Coronary artery (tissue), 2 donors: ENCODE measurements around the gene SLC25A47.

Source experiments
- DNase-seq: peaks from one replicate; pipeline ENCODE4 v3.0.0-alpha.2; 2017; ENCODE audit warnings: low spot score
- H3K27ac ChIP-seq, 2 donors: fragments of 200-600 bp; sonication (generic); one replicate each; pipeline ENCODE4 v1.5.1; 2016 to 2019
- H3K4me3 ChIP-seq: fragments of 200-600 bp; sonication (generic); 2 replicates; pipeline ENCODE4 v1.5.1; 2016; ENCODE audit warnings: mild to moderate bottlenecking, moderate library complexity
- TF ChIP-seq, protein P1 (sequence below): fragments of 200-600 bp; sonication (generic); IDR thresholded peaks from one replicate; pipeline ENCODE4 v1.5.1; 2019; ENCODE audit warnings: antibody characterized with exemption

Gene SLC25A47

DNA sequence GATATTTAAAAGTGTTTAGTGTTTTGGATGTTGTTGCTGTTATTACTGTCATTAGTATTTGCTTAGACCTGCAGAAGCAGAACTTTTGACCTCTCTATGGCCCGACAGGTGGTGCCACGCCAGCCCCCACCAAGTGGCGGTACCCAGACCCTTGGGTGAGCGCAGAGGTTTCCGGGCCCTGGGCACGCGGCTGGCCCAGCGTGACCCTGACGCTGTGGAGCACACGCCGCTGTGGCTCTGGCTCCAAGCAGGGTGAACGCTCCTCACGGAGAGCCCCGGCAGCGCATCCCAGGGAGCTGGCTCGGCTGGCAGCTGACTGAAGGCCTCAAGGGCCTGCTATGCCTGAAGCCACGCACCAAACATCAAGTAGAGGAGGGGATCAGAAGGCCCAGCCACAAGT, 22.6 kb downstream of the SLC25A47 start:
- H3K27ac ChIP-seq = no peak overlapping the region
- H3K4me3 ChIP-seq = no peak overlapping the region
- DNase-seq = no peak
- TF ChIP-seq, protein P1, sequence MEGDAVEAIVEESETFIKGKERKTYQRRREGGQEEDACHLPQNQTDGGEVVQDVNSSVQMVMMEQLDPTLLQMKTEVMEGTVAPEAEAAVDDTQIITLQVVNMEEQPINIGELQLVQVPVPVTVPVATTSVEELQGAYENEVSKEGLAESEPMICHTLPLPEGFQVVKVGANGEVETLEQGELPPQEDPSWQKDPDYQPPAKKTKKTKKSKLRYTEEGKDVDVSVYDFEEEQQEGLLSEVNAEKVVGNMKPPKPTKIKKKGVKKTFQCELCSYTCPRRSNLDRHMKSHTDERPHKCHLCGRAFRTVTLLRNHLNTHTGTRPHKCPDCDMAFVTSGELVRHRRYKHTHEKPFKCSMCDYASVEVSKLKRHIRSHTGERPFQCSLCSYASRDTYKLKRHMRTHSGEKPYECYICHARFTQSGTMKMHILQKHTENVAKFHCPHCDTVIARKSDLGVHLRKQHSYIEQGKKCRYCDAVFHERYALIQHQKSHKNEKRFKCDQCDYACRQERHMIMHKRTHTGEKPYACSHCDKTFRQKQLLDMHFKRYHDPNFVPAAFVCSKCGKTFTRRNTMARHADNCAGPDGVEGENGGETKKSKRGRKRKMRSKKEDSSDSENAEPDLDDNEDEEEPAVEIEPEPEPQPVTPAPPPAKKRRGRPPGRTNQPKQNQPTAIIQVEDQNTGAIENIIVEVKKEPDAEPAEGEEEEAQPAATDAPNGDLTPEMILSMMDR = no peak

DNA sequence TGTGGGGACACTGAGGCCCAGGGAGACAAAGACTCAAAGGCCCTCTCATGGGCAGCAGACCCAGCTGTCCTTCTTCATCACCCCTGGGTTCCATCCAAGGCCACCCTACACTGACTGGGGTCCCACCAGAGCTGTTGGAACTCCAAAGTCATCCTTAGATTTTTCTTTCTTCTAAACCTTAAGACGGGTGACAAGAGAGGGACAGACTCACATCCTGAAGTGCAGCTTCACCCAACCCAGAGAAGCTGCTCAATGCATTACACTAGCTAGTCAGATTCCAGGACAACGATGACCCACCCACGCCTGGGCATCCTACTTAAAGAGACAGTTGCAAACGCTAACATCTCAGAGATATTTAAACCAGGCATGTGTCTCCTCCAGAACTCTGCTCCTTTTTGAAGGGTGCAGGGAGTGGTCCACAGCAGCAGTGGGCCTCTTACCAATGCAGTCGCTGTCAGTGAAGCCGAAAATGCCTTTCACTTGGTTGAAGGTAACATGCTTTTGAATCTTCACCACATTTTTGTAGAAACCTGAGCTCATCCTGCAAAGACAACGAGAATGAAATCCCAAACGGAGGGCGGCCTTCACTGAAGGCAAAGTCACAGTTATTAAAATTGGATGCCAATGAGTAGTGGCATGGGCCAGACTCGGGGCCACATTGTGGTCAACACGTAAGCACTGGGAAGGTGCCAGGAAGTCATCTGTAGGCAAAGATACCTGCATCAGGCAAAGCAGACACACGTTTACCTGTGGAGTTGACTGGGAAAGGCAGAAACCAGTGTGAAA, 23.4 kb downstream of the SLC25A47 start:
- no peak for DNase-seq
- TF ChIP-seq, protein P1 = no peak
- H3K27ac ChIP-seq = no peak overlapping the region
- H3K4me3 ChIP-seq = no peak overlapping the region

DNA sequence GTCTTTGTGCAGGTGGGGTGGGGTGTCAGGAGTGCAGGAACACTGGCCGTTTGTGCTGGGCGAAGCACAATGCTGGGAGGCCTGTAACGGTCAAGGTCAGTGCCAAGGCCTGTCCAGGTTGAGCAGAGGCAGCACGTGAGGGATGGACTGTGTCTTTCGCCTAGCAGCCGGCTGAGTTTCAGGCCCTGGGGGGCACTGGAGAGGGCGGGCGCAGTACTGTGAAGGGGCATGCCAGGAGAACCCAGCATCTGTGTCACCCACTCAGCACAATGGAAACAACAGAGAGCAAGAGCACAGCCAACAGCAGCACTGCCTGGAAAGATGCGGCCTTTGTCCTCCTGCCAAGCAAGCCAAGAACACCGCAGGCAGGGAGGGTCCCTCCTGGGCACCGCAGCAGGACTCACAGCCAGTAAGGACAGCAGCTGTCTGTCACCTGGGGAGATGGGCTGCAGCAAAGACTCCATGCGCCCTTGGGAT, 25.2 kb downstream of the SLC25A47 start:
- Histone ChIP-seq H3K27ac (no peak overlapping the region), H3K4me3 (no peak overlapping the region)
- no peak for DNase-seq
- TF ChIP-seq, protein P1 = no peak

DNA sequence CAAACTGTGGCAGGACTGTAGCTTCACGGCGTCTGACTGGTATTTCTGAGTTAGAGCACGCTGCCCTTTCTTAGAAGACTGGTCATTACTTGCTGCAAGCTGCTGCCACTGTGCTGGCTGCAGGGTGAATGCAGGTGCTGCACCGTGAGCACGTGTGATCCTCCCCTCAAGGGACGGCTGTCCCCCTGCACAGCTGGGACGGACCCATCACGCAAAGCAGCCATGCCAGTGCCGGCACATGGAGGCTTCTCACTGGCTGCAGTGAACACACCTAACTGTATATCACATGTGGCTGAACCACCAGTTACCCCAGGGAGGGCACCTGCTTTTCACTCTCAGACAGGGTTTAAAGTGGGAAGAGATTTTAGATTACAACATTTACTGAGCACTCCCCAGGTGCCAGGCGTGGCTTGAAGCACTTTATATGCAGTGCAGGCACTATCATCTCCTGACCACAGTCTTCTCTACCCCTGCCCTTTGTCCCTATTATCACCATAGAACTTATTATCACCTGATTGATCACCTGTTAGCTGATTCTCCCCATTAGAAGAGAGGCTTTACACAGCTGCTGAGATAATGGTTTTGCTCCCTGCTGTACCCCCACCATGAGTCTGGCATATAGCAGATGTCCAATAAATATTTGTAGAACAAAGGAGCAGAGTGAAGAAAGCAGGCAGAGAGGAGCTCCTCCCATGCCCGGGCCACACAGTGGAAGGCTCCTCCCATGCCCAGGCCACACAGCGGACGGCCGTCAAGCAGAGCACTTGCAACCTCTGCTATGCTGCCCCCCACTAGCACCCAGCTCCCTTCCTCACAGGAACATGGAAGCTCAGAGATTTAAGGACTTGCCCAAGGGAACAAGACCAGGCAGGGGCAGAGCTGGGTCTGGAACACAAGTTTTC, 25.9 kb downstream of the SLC25A47 start:
- DNase-seq = no peak
- no peak overlapping the region for H3K4me3 ChIP-seq
- H3K27ac ChIP-seq = no peak overlapping the region
- TF ChIP-seq, protein P1 = no peak

DNA sequence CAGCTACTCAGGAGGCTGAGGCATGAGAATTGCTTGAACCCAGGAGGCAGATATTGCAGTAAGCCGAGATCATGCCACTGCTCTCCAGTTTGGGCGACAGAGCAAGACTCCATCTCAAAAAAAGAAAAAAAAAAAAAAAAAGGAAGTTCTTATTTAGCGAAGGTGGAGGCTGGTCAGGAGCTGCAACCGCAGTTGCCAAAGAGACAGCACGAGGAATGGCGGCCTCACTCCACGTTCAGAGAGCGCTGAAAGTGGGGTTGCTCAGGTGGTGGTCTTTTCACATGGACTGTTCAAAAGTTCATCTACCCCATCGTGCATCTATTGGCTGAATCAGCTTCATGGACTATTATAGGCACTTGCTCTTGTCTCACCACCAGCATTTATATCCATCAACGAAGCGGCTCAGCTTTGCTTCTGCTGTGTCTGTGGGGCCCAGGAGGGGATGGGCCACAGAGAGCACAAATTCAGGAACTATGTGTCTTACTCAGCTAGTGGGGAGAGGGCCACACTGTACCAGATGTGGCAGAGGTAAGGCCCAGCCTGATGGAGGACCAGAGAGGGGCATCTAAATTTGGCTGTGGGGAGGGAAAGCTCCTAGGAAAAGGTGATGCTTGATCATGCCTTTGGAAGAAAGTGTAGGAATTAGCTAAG, 27.3 kb downstream of the SLC25A47 start:
- Histone ChIP-seq H3K27ac (no peak overlapping the region), H3K4me3 (no peak overlapping the region)
- DNase-seq = no peak
- TF ChIP-seq, protein P1 = no peak

DNA sequence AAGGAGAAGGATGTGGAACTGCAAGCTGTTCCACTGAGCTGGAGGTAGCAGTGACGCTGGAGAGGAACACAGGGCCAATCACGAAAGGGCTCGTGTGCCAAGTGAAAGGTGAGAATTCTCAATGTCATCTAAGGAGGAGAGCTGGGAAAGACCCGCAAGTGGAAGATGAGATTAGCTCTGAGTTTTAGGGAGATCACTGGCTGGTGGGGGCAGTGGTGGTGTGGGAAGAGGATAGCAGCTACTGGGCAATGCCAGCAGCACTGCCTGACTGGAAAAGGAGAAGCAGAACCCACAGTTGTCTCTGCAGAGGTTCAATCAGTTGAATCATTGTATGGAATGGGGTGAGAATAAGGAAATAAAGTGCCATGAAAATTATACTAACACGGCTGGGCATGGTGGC, 27.8 kb downstream of the SLC25A47 start:
- Histone ChIP-seq H3K4me3 (no peak overlapping the region), H3K27ac (no peak overlapping the region)
- TF ChIP-seq, protein P1 = no peak

More for the DNA sequence above, 27.8 kb downstream of the SLC25A47 start:
- no peak for DNase-seq
